Measurements from ENCODE around the gene KCNN2. TPM values are rescaled to one million over a fixed set of nuclear protein-coding genes. Genes with fewer than 3 reads are reported as not detected.
A peak's percentile ranks its signal among the peaks of the same experiment; 100 is the strongest.

Gene KCNN2
- total and polyA plus RNA-seq, 2 of the 8 experiments (the other 6 are each of a cell fraction or from before 2014, with no cell fraction given) = 13.1 to 18.6 TPM

GRCh38 chr5:114362197-114362976 is 517 bp downstream of the KCNN2 start (continued):
- TF ChIP-seq CHD7 (IDR thresholded peaks at IDR 0.05; ENCODE audit: insufficient replicate concordance, low read length) = no peak
- TF ChIP-seq ASH2L (IDR thresholded peaks at IDR 0.05; ENCODE audit: low read length) = peak; percentile 61
